Colon (tissue), 2 donors: ENCODE measurements around the gene SELENOM.
"Not testable (repeated sequence)": the region's sequence is repeated elsewhere in the genome, so short reads cannot be mapped to it uniquely, and the experiment has no call there.

ENCODE experiments used
- FAIRE-seq: peaks from 2 replicates; lab custom pipeline; 2012; peaks lifted over from hg19 to GRCh38; lab: Jason Lieb, UNC
- donor health status: control.
- donor health status: control.

SELENOM gene

GRCh38 chr22:31105282-31105929 is 2.0 kb downstream of the SELENOM start:
- FAIRE-seq: no peak

GRCh38 chr22:31104869-31105268 is 2.5 kb downstream of the SELENOM start:
- FAIRE-seq: no peak

GRCh38 chr22:31103899-31104694 is 3.3 kb downstream of the SELENOM start:
- no peak for FAIRE-seq

GRCh38 chr22:31103111-31103510 is 4.3 kb downstream of the SELENOM start:
- FAIRE-seq: no peak

- no peak for FAIRE-seq
Observed at GRCh38 chr22:31102441-31103081, 4.8 kb downstream of the SELENOM start.

- no peak for FAIRE-seq
Observed at GRCh38 chr22:31100762-31101525, 6.4 kb downstream of the SELENOM start.

GRCh38 chr22:31099841-31100761 is 7.3 kb downstream of the SELENOM start:
- no peak for FAIRE-seq

- FAIRE-seq: no peak
Observed at GRCh38 chr22:31099386-31099785, 8.0 kb downstream of the SELENOM start.

- no peak for FAIRE-seq
Observed at GRCh38 chr22:31098632-31099110, 8.7 kb downstream of the SELENOM start.

- FAIRE-seq: no peak
Observed at GRCh38 chr22:31097941-31098631, 9.3 kb downstream of the SELENOM start.

GRCh38 chr22:31097539-31097938 is 9.8 kb downstream of the SELENOM start:
- FAIRE-seq: not testable (repeated sequence)

- FAIRE-seq: no peak
Observed at GRCh38 chr22:31096657-31097279, 10.6 kb downstream of the SELENOM start.

- no peak for FAIRE-seq
Observed at GRCh38 chr22:31095637-31096249, 11.6 kb downstream of the SELENOM start.

GRCh38 chr22:31094741-31095140 is 12.6 kb downstream of the SELENOM start:
- FAIRE-seq: no peak

GRCh38 chr22:31094021-31094551 is 13.3 kb downstream of the SELENOM start:
- no peak for FAIRE-seq

- no peak for FAIRE-seq
Observed at GRCh38 chr22:31093086-31093850, 14.1 kb downstream of the SELENOM start.

- FAIRE-seq: no peak
Observed at GRCh38 chr22:31092161-31092560, 15.2 kb downstream of the SELENOM start.
